GM19043 (cell line): Measurements from ENCODE around the gene PLEK.
"Not testable (repeated sequence)": the region's sequence is repeated elsewhere in the genome, so short reads cannot be mapped to it uniquely, and the experiment has no call there.

Experiments
- ATAC-seq: cut with Tn5 transposase; IDR thresholded peaks from one replicate; pipeline ENCODE4 v1.9.1; 2021; ENCODE audit warnings: low read depth; ENCODE audit not compliant: unreplicated experiment

PLEK gene

GRCh38 chr2:68383778-68384177 lies 18.7 kb downstream of the PLEK start:
- ATAC-seq = no peak

- no peak for ATAC-seq
Observed at GRCh38 chr2:68384485-68385107, 19.5 kb downstream of the PLEK start.

- ATAC-seq = peak; percentile 48
Observed at GRCh38 chr2:68385220-68385906, 20.3 kb downstream of the PLEK start.

GRCh38 chr2:68385907-68386287 lies 20.8 kb downstream of the PLEK start:
- no peak for ATAC-seq

GRCh38 chr2:68386365-68386764 lies 21.3 kb downstream of the PLEK start:
- ATAC-seq = no peak

- peak; percentile 58 for ATAC-seq
Observed at GRCh38 chr2:68387408-68388350, 22.6 kb downstream of the PLEK start.

- peak; percentile 39 for ATAC-seq
Observed at GRCh38 chr2:68388358-68388757, 23.3 kb downstream of the PLEK start.

- ATAC-seq = no peak
Observed at GRCh38 chr2:68388772-68389171, 23.7 kb downstream of the PLEK start.

GRCh38 chr2:68390114-68390513 lies 25.0 kb downstream of the PLEK start:
- ATAC-seq = no peak

- no peak for ATAC-seq
Observed at GRCh38 chr2:68390586-68390985, 25.5 kb downstream of the PLEK start.

GRCh38 chr2:68391099-68391498 lies 26.0 kb downstream of the PLEK start:
- no peak for ATAC-seq

- no peak for ATAC-seq
Observed at GRCh38 chr2:68391869-68392268, 26.8 kb downstream of the PLEK start.

GRCh38 chr2:68396093-68396492 lies 31.0 kb downstream of the PLEK start:
- ATAC-seq = no peak

GRCh38 chr2:68397704-68398263 lies 32.7 kb downstream of the PLEK start:
- not testable (repeated sequence) for ATAC-seq

GRCh38 chr2:68403199-68403644 lies 38.1 kb downstream of the PLEK start:
- peak; percentile 82 for ATAC-seq

- no peak for ATAC-seq
Observed at GRCh38 chr2:68404164-68404563, 39.1 kb downstream of the PLEK start.

GRCh38 chr2:68404893-68405799 lies 40.1 kb downstream of the PLEK start:
- no peak for ATAC-seq

GRCh38 chr2:68411397-68412126 lies 46.5 kb downstream of the PLEK start:
- ATAC-seq = peak; percentile 91

GRCh38 chr2:68412127-68412819 lies 47.2 kb downstream of the PLEK start:
- ATAC-seq = peak; percentile 29
